ENCODE measurements around the gene PLCG1.
A peak's percentile ranks its signal among the peaks of the same experiment; 100 is the strongest.

The PLCG1 gene

GRCh38 chr20:41169162-41169690, 31.9 kb downstream of the PLCG1 start:
- DNase-seq (ENCODE audit: low spot score), result no peak
- TF ChIP-seq CTCF (IDR thresholded peaks at IDR 0.05; ENCODE audit: extremely low read depth, missing control alignments), result no peak

GRCh38 chr20:41169791-41170351, 32.5 kb downstream of the PLCG1 start:
- TF ChIP-seq CTCF (IDR thresholded peaks at IDR 0.05; ENCODE audit: extremely low read depth, missing control alignments), result no peak
- DNase-seq (ENCODE audit: low spot score), result no peak

GRCh38 chr20:41170386-41171105, 33.2 kb downstream of the PLCG1 start:
- no peak for DNase-seq (ENCODE audit: low spot score)
- no peak for TF ChIP-seq CTCF (IDR thresholded peaks at IDR 0.05; ENCODE audit: extremely low read depth, missing control alignments)

- DNase-seq (ENCODE audit: low spot score), result no peak
- TF ChIP-seq CTCF (IDR thresholded peaks at IDR 0.05; ENCODE audit: extremely low read depth, missing control alignments), result no peak
These were observed 34.5 kb downstream of the PLCG1 start for GRCh38 chr20:41171736-41172295.

GRCh38 chr20:41172296-41173140, 35.2 kb downstream of the PLCG1 start:
- DNase-seq (ENCODE audit: low spot score), result no peak
- TF ChIP-seq CTCF (IDR thresholded peaks at IDR 0.05; ENCODE audit: extremely low read depth, missing control alignments), result no peak

GRCh38 chr20:41173161-41173721, 35.9 kb downstream of the PLCG1 start:
- peak; percentile 82 for TF ChIP-seq CTCF (IDR thresholded peaks at IDR 0.05; ENCODE audit: extremely low read depth, missing control alignments)
- peak; percentile 71 for DNase-seq (ENCODE audit: low spot score)

Measured in GM20000 (cell line).